Transverse colon (tissue), 4 donors: ENCODE results near the gene COX8A. TPM values are rescaled to one million over a fixed set of nuclear protein-coding genes. Genes with fewer than 3 reads are reported as not detected.

ENCODE experiments used
- DNase-seq: peaks from one replicate; pipeline ENCODE4 v3.0.0-alpha.2; 2019
- H3K27ac ChIP-seq, 4 donors: fragments of 200-600 bp; sonication (generic); 2 replicates each; pipeline ENCODE4 v1.5.1; 2016 to 2018; ENCODE audit warnings: inconsistent platforms in 4 of 4
- H3K27me3 ChIP-seq: fragments of 200-600 bp; sonication (generic); 2 replicates; pipeline ENCODE4 v1.5.1; 2017; ENCODE audit warnings: inconsistent platforms
- H3K36me3 ChIP-seq, 4 donors: fragments of 200-600 bp; sonication (generic); 2 replicates each; pipeline ENCODE4 v1.5.1; 2017 to 2019; ENCODE audit warnings: inconsistent platforms in 4 of 4
- H3K4me1 ChIP-seq, 4 donors: fragments of 200-600 bp; sonication (generic); 2 replicates each; pipeline ENCODE4 v1.5.1; 2017 to 2020; ENCODE audit warnings: inconsistent platforms in 4 of 4
- H3K4me3 ChIP-seq, 4 donors: fragments of 200-600 bp; sonication (generic); 1 replicate in 1 of 4; 2 replicates in 3 of 4; pipeline versions ENCODE4 v1.5.1 to v1.6.1; 2017 to 2019; ENCODE audit warnings: inconsistent platforms in 4 of 4
- H3K9me3 ChIP-seq, 2 donors: fragments of 200-600 bp; sonication (generic); 2 replicates each; pipeline ENCODE4 v1.5.1; 2017 to 2019; ENCODE audit warnings: inconsistent platforms in 2 of 2
- CTCF ChIP-seq, 5 experiments: fragments of 200-600 bp in 3 of 5; fragments of 450-650 bp in 2 of 5; sonication (generic) in 3 of 5; IDR thresholded peaks; 1 replicate in 2 of 5; 2 replicates in 3 of 5; pipeline ENCODE4 v1.5.1; 2016 to 2017; ENCODE audit warnings: antibody characterized with exemption in 5 of 5, inconsistent platforms in 3 of 5, mild to moderate bottlenecking in 2 of 5, moderate library complexity in 1 of 5
- EP300 ChIP-seq: sonication (generic); formaldehyde crosslinking; IDR thresholded peaks from one replicate; pipeline ENCODE4 v1.6.1; 2017; ENCODE audit warnings: antibody characterized with exemption, low read depth
- POLR2A ChIP-seq: fragments of 450-650 bp; IDR thresholded peaks from one replicate; pipeline ENCODE4 v1.6.1; 2016; ENCODE audit warnings: antibody characterized with exemption, mild to moderate bottlenecking, moderate library complexity
- POLR2AphosphoS5 ChIP-seq, 3 donors: sonication (generic); formaldehyde crosslinking; IDR thresholded peaks; one replicate each; pipeline ENCODE4 v1.6.1; 2016; ENCODE audit warnings: antibody characterized with exemption in 3 of 3
- WGBS, 2 donors: methylation state at CpG; one replicate each; pipeline ENCODE4 v1.1.5; 2018; ENCODE audit warnings: low coverage in 1 of 2; 5-methylcytosine and 5-hydroxymethylcytosine counted together
- in situ Hi-C, 4 donors: fragments of 200-750 bp; cut with MboI; loops; one replicate each; pipeline versions ENCODE4 v1.15.0 to v1.15.1; 2017; ENCODE audit warnings: low sequenced_read_pairs in 3 of 4, low pct_ligation_motif_present in 1 of 4, low pct_unique_long_range_greater_than_20kb in 1 of 4
- intact Hi-C: fragments of 100-400 bp; cut with DNase I; formaldehyde crosslinking; loops from one replicate; pipeline ENCODE4 v1.15.1; 2023; ENCODE audit warnings: low total_unique reads
- total RNA-seq, 4 donors: library from RNA; depleted of rRNA; stranded (reverse); fragments of >200 nt; gene quantifications; one replicate each; pipeline ENCODE4 v1.1.0, GENCODE V29; 2016

COX8A gene
- total RNA-seq, 4 donors from 2014 or later: 471 to 1,475 (median 1,057) TPM

GRCh38 chr11:64010783-64011182, 36.4 kb downstream of the COX8A start:
- H3K36me3 ChIP-seq: no peaks in the 10 kb centered on the region
- intact Hi-C loops: no loop called here
- TF ChIP-seq EP300 (no peak), POLR2A (no peak), POLR2AphosphoS5 (IDR thresholded peaks at IDR 0.05) (no peak), CTCF (IDR thresholded peaks at IDR 0.05) (no peak)
- H3K4me1 ChIP-seq: peaks cover 0 to 17% (median 13%) of the 10 kb centered on the region in 4 donors
- no peak overlapping the region for H3K27ac ChIP-seq
- in situ Hi-C loops: no loop called here
- H3K27me3 ChIP-seq: peaks cover 9% of the 10 kb centered on the region
- no peak for DNase-seq
- no peaks in the 10 kb centered on the region for H3K9me3 ChIP-seq
- H3K4me3 ChIP-seq: no peak overlapping the region
- WGBS, 2 donors: 93 to 100% methylated on average over 2 of the region's 2 CpGs

- H3K4me3 ChIP-seq: no peak overlapping the region
- peaks cover 9% of the 10 kb centered on the region for H3K27me3 ChIP-seq
- DNase-seq: no peak
- peaks cover 0 to 17% (median 13%) of the 10 kb centered on the region in 4 donors for H3K4me1 ChIP-seq
- whole genome bisulfite sequencing, 2 donors: 74% methylated on average over 8 of the region's 8 CpGs; no CpG with 5 or more reads in 1 of the 2 donors
- TF ChIP-seq POLR2A: no peak
- TF ChIP-seq POLR2AphosphoS5 (IDR thresholded peaks at IDR 0.05): no peak
- no peak for TF ChIP-seq EP300
- no peak for TF ChIP-seq CTCF (IDR thresholded peaks at IDR 0.05)
- no peak overlapping the region for H3K27ac ChIP-seq
- in situ Hi-C loops: no loop called here
- no peaks in the 10 kb centered on the region for H3K9me3 ChIP-seq
- intact Hi-C loops: no loop called here
- no peaks in the 10 kb centered on the region for H3K36me3 ChIP-seq
These were observed 37.0 kb downstream of the COX8A start for GRCh38 chr11:64011371-64011770.

GRCh38 chr11:64013141-64013896, 38.9 kb downstream of the COX8A start:
- intact Hi-C loops (no loop called here), in situ Hi-C loops (no loop called here)
- WGBS, 2 donors: 91 to 93% methylated on average over 6 to 16 of the region's 16 CpGs
- Histone ChIP-seq H3K4me1 (peaks cover 0 to 4% (median 1%) of the 10 kb centered on the region in 4 donors), H3K27ac (no peak overlapping the region), H3K4me3 (no peak overlapping the region), H3K27me3 (no peaks in the 10 kb centered on the region), H3K36me3 (no peaks in the 10 kb centered on the region), H3K9me3 (no peaks in the 10 kb centered on the region)
- TF ChIP-seq POLR2A (no peak), CTCF (IDR thresholded peaks at IDR 0.05) (no peak), EP300 (no peak), POLR2AphosphoS5 (IDR thresholded peaks at IDR 0.05) (no peak)
- no peak for DNase-seq

GRCh38 chr11:64014356-64014755, 39.9 kb downstream of the COX8A start:
- WGBS, 2 donors: 86% methylated on average over 7 to 11 of the region's 11 CpGs
- Histone ChIP-seq H3K4me1 (peaks cover 0 to 7% (median 3%) of the 10 kb centered on the region in 4 donors), H3K9me3 (no peaks in the 10 kb centered on the region), H3K27me3 (no peaks in the 10 kb centered on the region), H3K36me3 (no peaks in the 10 kb centered on the region), H3K27ac (no peak overlapping the region), H3K4me3 (no peak overlapping the region)
- TF ChIP-seq POLR2A (no peak), EP300 (no peak), CTCF (IDR thresholded peaks at IDR 0.05) (no peak), POLR2AphosphoS5 (IDR thresholded peaks at IDR 0.05) (no peak)
- intact Hi-C loops (no loop called here), in situ Hi-C loops (no loop called here)
- DNase-seq: no peak
